HG02938 (cell line): Measurements from ENCODE around the gene SUCLA2.
"Not testable (repeated sequence)": the region's sequence is repeated elsewhere in the genome, so short reads cannot be mapped to it uniquely, and the experiment has no call there.

Experiments
- ATAC-seq: cut with Tn5 transposase; IDR thresholded peaks from one replicate; pipeline ENCODE4 v1.9.1; 2021; ENCODE audit warnings: mild to moderate bottlenecking, moderate library complexity; ENCODE audit not compliant: unreplicated experiment

SUCLA2 gene

DNA sequence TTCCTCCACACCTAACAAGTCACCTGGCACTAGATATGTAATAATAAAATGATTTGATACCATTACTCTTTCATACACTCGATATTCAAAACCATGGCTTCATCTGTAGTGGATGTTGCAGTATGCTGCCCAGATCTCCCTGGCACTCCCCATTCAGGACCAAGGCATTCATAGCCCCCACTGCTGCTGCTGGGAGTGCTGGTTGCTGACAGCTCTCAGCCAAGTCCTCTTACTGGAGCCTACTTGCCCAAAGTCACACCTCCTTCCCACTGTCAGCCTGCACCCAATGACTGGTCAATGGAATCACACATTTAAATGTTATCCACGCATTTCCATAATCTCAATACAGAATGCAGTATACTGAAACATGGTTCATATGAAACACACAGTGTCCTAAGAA, 3.7 kb downstream of the SUCLA2 start:
- no peak for ATAC-seq

GRCh38 chr13:47991859-47992258, 9.2 kb downstream of the SUCLA2 start:
- no peak for ATAC-seq

GRCh38 chr13:47990920-47991466, 10.1 kb downstream of the SUCLA2 start:
- ATAC-seq, result no peak

DNA sequence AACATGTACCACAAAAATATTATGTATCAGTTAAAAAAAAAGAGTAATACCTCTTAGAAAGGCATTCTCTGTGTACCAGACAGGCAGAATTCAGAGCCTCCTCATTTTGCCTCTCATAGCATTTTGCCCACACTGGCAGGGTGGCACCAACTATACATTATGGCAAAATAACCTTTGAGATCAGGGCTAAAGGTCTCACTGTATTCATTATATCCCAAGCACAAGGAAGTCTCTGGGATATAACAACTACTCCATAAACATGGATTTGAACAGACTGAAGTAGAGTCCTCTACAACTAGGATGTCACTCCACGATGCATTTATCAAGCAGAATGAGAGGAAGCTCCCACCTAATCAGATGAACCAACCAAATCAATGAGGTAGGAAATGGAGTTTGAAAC, 10.6 kb downstream of the SUCLA2 start:
- ATAC-seq, result no peak

DNA sequence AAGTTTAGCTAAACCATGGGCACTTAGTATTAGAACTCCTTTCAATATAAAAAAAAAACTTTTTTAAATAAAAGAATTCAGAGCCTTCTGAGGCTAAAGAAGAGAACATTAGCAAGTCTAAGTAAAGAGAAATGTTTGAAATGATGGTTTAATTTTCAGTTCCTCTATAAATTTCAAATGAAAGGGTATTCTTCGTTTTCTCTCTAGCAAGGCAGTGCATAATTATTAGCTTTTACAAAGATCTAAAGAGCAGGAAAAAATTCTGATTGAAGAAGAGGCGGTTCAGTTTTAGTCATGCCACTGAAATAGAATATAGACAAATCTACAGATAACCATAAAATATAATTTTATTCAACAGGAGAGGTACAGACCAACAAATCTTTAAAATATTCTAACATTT, 18.0 kb downstream of the SUCLA2 start:
- no peak for ATAC-seq

- no peak for ATAC-seq
These were observed 24.7 kb downstream of the SUCLA2 start for GRCh38 chr13:47976325-47976724.

GRCh38 chr13:47964863-47965262, 36.2 kb downstream of the SUCLA2 start:
- ATAC-seq, result no peak

GRCh38 chr13:47962237-47962636, 38.8 kb downstream of the SUCLA2 start:
- ATAC-seq, result no peak

- ATAC-seq, result no peak
These were observed 41.4 kb downstream of the SUCLA2 start for GRCh38 chr13:47959468-47960247.

GRCh38 chr13:47957073-47957472, 44.0 kb downstream of the SUCLA2 start:
- ATAC-seq, result no peak

DNA sequence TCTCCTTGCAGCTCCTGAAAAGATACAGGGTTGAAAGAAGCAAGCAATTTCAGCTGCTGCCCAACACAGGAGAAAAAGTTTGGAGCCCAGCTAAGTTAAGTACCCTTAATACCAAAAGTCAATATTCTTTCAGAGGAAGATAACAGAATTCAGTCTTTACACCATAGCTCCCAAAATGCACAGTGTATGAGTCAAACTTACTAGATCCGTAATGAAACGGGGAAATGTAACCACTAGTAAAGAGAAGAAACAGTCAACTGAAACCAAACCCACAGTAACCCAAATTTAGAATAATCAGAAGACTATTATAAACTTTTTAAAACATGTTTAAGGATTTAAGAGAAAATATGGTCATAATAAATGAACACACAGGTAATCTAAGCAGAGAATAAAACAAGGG, 45.2 kb downstream of the SUCLA2 start:
- peak; percentile 97 for ATAC-seq

- no peak for ATAC-seq
These were observed 51.3 kb downstream of the SUCLA2 start for GRCh38 chr13:47949799-47950198.

DNA sequence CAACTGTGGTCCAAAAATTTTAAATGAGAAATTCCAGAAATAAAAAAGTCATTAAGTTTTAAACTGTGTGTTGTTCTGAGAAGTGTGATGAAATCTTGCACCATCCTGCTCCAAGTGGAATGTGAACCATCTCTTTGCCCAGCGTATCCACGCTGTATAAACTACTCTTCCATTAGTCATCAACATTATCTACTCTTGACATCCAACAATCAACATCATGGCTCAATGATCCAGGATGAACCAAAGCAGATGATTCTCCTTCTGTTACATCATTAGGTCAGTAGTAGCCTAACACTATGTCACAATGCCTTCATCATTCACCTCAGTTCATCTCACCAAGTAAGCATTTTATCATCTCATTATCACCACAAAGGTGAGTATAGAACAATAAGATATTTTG, 55.3 kb downstream of the SUCLA2 start:
- ATAC-seq, result no peak

- ATAC-seq, result not testable (repeated sequence)
These were observed 55.9 kb downstream of the SUCLA2 start for GRCh38 chr13:47945146-47945545.

GRCh38 chr13:47934371-47934770, 66.7 kb downstream of the SUCLA2 start:
- no peak for ATAC-seq

DNA sequence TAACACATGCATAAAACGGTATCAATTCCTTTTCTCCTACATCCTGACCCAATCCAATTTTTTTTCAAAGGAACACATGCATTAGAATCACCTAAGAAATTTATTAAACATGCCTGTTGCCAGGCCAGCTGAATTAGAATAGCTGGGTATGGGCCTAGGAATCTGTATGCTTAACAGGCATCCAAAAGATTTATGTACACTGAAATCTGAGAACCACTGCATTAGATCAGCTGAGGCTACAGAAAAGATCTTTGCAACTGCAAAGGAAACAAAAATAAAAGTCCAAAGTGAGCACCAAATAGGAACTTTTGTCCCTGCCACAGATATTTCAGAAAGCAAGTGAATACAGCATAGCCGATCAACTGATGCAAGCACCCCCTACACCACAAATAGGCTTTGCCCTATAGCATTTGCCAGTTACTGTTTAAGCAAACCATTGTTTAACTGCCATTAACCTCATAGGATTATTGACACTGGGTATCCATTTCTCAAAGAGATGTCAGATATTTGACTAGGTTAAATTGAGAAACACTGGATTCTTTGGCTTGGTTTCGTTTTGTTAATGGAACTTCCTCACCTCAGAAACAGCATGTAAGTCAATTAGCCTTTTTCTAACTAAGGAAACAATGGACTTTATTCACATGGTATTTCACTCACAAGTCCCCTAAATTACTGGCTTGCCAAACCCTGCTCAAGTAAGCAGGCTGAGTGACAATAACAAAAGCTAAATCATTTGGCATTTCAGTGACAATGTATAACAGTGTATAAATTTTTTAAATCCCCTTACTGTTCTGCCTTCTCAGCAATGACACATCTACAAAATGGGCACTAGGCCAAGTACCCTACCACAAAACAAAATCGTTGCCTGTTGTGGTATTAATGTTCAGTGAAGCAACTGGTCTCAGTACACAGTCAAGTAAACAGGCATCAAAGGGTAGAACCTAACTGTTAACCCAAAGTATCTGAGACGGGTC, 67.8 kb downstream of the SUCLA2 start:
- ATAC-seq, result peak; percentile 70

DNA sequence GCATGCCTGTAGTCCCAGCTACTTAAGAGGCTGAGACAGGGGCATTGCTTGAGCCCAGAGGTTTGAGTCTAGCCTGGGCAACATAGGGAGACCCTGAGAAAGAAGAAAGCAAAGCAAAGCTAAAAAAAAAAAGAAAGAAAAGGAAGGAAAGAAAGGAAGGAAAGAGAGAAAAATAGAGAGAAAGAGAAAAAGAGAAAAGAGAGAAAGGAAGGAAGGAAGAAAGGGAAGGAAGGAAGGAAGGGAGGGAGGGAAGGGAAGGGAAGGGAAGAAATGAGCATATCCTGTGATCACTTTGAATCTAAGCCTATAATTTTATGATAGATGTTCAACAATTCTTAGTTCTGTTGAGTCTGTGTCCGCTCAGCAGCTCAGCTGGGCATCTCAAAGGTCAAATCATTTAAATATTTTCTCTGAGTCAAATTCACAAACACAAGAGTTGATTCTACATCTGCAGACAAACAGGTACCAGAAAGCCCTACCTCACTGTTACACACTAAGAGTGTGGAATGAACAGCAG, 70.4 kb downstream of the SUCLA2 start:
- ATAC-seq, result no peak

GRCh38 chr13:47929156-47929555, 71.9 kb downstream of the SUCLA2 start:
- no peak for ATAC-seq

DNA sequence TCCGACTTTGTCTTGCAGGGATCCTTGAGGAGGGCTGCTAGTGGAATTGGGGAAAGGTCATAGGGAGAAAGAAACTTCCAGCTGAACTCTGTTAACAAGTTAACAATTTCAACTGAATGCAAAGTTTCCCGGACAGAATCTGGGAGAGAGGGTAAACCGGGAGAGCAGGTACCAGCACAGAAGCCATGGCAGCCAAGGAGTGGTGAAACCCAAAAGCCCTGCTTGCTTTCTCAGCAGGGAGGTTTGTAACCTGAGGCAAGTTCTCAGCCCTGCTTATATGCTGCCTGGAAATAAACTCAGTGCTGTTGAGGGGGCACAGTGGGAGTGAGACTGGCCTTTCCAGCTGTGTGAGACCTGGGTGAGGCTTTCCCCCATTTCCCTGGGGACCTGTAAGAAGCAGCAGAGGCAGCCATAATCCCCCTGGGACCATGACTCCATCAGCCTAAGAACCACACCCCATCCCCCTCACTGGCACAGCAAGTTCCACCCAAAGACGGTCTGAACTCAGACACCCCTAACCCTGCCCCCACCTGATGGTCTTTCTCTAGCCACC, 84.0 kb downstream of the SUCLA2 start:
- no peak for ATAC-seq

DNA sequence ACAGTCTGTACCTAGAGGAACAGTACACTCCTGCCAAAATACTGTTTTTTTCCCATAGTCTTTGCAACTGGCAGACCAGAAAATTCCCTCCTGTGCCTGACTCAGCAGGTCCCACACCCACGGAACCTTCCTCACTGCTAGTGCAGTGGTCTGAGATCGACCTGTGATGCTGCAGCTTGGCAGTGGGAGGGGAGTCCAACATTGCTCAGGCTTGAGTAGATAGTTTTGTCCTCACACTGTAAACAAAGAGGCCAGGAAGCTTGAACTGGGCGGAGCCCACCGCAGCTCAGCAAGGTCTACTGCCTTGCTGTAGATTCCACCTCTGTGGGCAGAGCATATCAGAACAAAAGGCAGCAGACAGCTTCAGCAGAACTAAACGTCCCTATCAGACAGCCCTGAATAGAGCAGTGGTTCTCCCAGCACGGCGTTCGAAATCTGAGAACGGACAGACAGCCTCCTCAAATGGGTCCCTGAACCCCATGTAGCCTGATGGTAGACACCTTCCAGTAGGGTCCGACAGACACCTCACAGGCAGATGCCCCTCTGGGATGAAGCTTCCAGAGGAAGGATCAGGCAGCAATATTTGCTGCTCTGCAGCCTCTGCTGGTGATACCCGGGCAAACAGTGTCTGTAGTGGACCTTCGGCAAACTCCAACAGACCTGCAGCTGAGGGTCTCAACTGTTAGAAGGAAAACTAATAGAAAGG, 92.7 kb downstream of the SUCLA2 start:
- ATAC-seq, result no peak
